Panc1 (cell line): ENCODE results near the gene CHKB.

Experiments
- CTCF ChIP-seq: fragments of 450-650 bp; IDR thresholded peaks from 2 replicates; pipeline ENCODE4 v1.5.1; 2017; ENCODE audit warnings: mild to moderate bottlenecking
- POLR2AphosphoS5 ChIP-seq: IDR thresholded peaks from 2 replicates; pipeline ENCODE4 v1.6.1; 2012; ENCODE audit warnings: mild to moderate bottlenecking, low read depth, low read length, moderate library complexity
- REST ChIP-seq, 2 experiments: IDR thresholded peaks; 2 replicates each; pipeline ENCODE4 v1.6.1; 2011 to 2012; ENCODE audit warnings: low read depth in 2 of 2, control low read depth in 1 of 2, low read length in 1 of 2, mild to moderate bottlenecking in 1 of 2, moderate library complexity in 1 of 2; ENCODE audit not compliant: insufficient read depth in 1 of 2
- SIN3A ChIP-seq: IDR thresholded peaks from 2 replicates; pipeline ENCODE4 v1.6.1; 2012; ENCODE audit warnings: low read depth, mild to moderate bottlenecking, low read length, moderate library complexity, borderline replicate concordance; ENCODE audit not compliant: insufficient read depth
- TCF7L2 ChIP-seq: IDR thresholded peaks from 2 replicates; pipeline ENCODE4 v1.6.1; 2011; ENCODE audit warnings: mild to moderate bottlenecking, low read depth, low read length, inconsistent platforms

GRCh38 chr22:50569041-50569459 is 13.6 kb downstream of the CHKB start:
- TF ChIP-seq CTCF (no peak), REST (IDR thresholded peaks at IDR 0.05; ENCODE audit: insufficient read depth in 1 of 2, low read depth in 2 of 2, low read length in 1 of 2) (no peak), POLR2AphosphoS5 (no peak), TCF7L2 (no peak), SIN3A (no peak)
